ENCODE data around the gene GNS.

GNS gene

DNA sequence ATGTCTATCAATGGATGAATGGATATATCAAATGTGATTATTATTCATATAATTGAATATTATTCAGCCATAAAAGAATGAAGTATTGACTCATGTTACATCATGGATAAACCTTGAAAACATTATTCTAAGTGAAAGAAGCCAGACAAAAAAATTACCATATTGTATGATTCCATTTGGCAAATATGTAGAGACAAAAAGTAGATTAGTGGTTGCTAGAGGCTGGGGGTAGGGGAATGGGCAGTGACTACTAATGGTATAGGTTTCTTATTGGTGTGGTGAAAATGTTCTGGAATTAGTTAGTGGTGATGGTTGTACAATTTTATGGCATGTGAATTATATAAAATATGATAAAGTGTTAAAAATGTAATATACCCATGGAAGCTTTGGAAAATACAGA lies 31.8 kb upstream of the GNS start:
- no peak for DNase-seq (ENCODE audit: extremely low read depth, low read depth)
- TF ChIP-seq, protein P1, sequence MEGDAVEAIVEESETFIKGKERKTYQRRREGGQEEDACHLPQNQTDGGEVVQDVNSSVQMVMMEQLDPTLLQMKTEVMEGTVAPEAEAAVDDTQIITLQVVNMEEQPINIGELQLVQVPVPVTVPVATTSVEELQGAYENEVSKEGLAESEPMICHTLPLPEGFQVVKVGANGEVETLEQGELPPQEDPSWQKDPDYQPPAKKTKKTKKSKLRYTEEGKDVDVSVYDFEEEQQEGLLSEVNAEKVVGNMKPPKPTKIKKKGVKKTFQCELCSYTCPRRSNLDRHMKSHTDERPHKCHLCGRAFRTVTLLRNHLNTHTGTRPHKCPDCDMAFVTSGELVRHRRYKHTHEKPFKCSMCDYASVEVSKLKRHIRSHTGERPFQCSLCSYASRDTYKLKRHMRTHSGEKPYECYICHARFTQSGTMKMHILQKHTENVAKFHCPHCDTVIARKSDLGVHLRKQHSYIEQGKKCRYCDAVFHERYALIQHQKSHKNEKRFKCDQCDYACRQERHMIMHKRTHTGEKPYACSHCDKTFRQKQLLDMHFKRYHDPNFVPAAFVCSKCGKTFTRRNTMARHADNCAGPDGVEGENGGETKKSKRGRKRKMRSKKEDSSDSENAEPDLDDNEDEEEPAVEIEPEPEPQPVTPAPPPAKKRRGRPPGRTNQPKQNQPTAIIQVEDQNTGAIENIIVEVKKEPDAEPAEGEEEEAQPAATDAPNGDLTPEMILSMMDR (IDR thresholded peaks at IDR 0.05; ENCODE audit: low read depth, low read length) = no peak

DNA sequence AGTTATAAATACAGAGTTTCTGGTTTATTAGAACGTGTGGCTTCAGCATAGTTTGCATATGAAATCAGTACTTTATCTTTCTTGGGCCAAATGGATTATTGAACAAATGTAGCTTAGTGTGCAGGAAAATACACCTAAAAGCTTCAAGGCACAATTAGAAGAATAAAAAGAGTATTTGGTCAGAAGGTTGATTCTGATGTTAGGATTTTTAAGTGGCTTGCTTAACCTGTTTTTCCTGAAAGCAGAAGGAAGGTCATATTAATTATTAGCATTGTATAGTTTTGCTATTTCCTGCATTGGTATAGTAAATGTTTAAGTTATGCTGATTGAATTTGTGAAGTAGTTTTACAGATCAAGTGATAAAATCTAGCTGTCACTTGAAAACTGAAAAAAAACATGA lies 31.0 kb upstream of the GNS start:
- DNase-seq (ENCODE audit: extremely low read depth, low read depth) = no peak
- TF ChIP-seq, protein P1 (IDR thresholded peaks at IDR 0.05; ENCODE audit: low read depth, low read length) = no peak

DNA sequence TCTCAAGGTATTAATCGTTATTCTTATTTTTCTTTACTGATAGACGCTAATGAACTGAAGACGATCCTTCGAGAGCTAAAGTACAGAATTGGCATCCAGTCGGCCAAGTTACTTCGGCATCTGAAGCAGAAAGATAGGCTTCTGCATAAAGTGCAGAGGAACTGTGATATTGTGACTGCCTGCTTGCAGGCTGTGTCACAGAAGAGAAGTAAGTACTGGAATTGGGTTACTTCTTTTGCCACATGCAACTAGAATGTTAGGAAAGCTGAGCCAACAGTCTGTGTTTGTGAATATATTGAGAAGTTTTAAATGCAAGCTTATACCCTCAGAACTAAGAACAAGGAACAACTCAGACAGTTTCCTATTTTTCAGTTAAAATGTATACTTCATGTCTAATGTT lies 26.6 kb upstream of the GNS start:
- no peak for DNase-seq (ENCODE audit: extremely low read depth, low read depth)
- TF ChIP-seq, protein P1 (IDR thresholded peaks at IDR 0.05; ENCODE audit: low read depth, low read length) = no peak

DNA sequence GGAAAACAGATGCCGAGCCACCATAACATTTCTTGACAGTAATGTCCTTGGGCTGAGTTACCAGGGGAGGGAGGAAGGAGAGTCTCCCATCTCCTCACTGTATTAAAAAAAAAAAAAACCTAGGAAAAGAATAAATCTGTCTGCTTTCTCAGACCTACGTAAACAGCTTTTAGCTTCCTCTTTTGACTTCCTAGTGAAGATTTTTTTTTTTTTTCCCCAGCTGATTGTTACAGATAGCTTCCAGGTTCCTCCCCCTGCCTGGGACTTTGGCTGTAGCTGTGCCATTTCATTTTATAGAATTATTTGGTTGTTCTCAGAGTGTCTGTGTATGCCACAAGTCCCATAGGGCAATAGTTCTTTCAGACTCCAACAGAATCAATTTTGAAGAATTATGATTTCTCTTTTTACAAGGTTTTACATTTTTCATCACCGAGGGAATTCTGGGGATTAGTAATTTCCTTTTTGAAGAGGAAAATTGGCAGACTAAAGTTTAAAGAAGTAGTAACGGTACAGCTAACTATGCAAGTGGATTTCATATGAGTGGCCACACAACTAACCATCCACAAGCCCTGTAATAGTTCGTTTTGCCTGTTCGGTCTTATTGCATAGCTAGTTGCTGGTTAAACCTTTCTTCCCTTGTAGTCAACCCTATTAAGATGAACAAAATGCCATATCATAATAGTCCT lies 23.1 kb upstream of the GNS start:
- no peak for DNase-seq (ENCODE audit: extremely low read depth, low read depth)
- TF ChIP-seq, protein P1 (IDR thresholded peaks at IDR 0.05; ENCODE audit: low read depth, low read length) = no peak

DNA sequence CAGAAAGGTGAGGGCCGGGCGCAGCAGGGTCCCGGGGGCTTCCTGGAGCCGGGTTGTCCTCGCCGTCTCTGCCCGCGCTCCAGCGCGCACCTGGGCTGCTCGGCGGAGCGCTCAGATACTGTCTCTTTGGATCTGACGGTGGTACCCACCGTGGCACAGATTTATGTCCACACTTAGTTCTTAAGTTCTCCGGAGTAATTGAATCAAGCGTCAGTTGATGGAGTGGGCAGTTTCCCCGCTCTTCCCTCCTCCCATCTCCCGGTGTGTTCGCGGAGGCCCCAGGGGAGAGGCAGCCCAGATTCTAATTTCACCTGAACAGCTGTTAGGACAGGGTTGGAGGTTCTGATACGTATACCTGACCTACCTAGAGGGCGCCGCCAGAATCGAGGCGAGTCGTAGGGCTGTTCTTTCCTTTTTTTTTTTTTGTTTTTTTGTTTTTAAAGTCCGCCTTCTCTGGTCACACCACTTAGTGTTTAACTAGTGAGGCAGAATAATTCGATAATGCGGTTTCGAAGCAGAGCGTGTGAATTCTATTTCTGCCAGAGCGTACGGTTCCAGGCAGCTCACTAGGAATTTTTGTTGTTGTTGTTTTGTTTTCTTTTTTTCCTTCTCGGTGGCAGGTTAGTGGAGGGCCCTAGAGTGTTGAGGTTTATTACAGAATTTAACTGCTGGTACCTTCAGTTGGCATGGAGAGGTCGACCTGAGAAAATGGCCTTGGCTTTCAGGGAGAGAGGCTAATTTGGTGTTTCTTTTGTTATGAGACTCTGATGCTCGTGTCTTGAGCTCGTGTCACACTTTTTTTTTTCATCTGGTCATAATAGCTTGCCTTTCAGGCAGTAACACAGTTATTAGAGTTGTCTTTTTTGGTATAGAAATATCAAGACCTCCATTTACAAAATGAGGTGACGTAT lies 22.3 kb upstream of the GNS start:
- TF ChIP-seq, protein P1 (IDR thresholded peaks at IDR 0.05; ENCODE audit: low read depth, low read length) = no peak
- no peak for DNase-seq (ENCODE audit: extremely low read depth, low read depth)

DNA sequence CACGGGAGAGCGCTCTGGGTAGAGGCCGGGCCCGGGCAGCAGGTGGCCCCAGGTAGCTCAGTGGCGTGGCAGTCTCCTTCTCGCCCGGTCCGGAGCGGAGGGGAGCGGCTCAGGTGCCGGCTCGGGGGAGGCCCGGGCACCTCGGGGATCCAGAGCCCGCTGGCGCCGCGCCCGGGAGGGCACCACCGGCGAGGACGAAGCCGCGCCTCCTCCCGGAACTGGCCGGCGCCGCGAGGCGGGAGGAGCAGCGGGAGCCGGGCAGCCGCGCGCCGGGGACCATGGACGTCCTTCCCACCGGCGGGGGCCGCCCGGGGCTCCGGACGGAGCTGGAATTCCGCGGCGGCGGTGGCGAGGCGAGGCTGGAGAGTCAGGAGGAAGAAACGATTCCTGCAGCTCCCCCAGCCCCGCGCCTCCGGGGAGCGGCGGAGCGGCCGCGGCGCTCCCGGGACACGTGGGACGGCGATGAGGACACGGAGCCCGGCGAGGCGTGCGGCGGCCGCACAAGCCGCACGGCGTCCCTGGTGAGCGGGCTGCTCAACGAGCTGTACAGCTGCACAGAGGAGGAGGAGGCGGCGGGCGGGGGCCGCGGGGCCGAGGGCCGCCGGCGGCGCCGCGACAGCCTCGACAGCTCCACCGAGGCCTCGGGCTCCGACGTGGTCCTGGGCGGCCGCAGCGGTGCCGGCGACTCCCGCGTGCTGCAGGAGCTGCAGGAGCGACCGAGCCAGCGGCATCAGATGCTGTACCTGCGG lies 21.5 kb upstream of the GNS start:
- TF ChIP-seq, protein P1 (IDR thresholded peaks at IDR 0.05; ENCODE audit: low read depth, low read length) = no peak
- DNase-seq (ENCODE audit: extremely low read depth, low read depth) = no peak

Data from AG09319 (cell line).